KMS-11 (cell line): Measurements from ENCODE around the gene MTUS2.
"Not testable (repeated sequence)": the region's sequence is repeated elsewhere in the genome, so short reads cannot be mapped to it uniquely, and the experiment has no call there.

Experiments
- H2AFZ ChIP-seq: fragments of 200-600 bp; sonication (generic); 2 replicates; pipeline ENCODE4 v1.6.1; 2016; ENCODE audit warnings: antibody characterized with exemption, mixed run types, low read depth
- H3K27ac ChIP-seq: fragments of 200-600 bp; sonication (generic); 2 replicates; pipeline ENCODE4 v1.6.1; 2016; ENCODE audit warnings: mild to moderate bottlenecking, mixed run types
- H3K27me3 ChIP-seq: fragments of 200-600 bp; sonication (generic); 2 replicates; pipeline ENCODE4 v1.6.1; 2017; ENCODE audit warnings: mild to moderate bottlenecking, low read depth, mixed run types, moderate library complexity; ENCODE audit not compliant: insufficient read depth
- H3K36me3 ChIP-seq: fragments of 200-600 bp; sonication (generic); 2 replicates; pipeline ENCODE4 v1.6.1; 2017; ENCODE audit warnings: mild to moderate bottlenecking, mixed run types; ENCODE audit not compliant: insufficient read depth
- H3K4me1 ChIP-seq: fragments of 200-600 bp; sonication (generic); 2 replicates; pipeline ENCODE4 v1.6.1; 2016; ENCODE audit warnings: mild to moderate bottlenecking, low read depth, mixed run types; ENCODE audit not compliant: poor library complexity, severe bottlenecking
- H3K4me2 ChIP-seq: fragments of 200-600 bp; sonication (generic); 2 replicates; pipeline ENCODE4 v1.7.0; 2016; ENCODE audit warnings: mild to moderate bottlenecking, mixed run types
- H3K4me3 ChIP-seq: fragments of 200-600 bp; sonication (generic); IDR thresholded peaks from 2 replicates; pipeline ENCODE4 v1.6.1; 2017; ENCODE audit warnings: low read depth, low read length, mixed read lengths; ENCODE audit not compliant: insufficient read depth
- H3K79me2 ChIP-seq: fragments of 200-600 bp; sonication (generic); 2 replicates; pipeline ENCODE4 v1.6.1; 2016; ENCODE audit warnings: low read depth, mixed run types; ENCODE audit not compliant: insufficient read depth
- H3K9ac ChIP-seq: fragments of 200-600 bp; sonication (generic); 2 replicates; pipeline ENCODE4 v1.6.1; 2016; ENCODE audit warnings: mild to moderate bottlenecking, mixed run types
- H4K20me1 ChIP-seq: fragments of 200-600 bp; sonication (generic); 2 replicates; pipeline ENCODE4 v1.6.1; 2016; ENCODE audit warnings: mild to moderate bottlenecking, mixed run types; ENCODE audit not compliant: insufficient read depth
- TF ChIP-seq, protein P1 (sequence below): fragments of 200-600 bp; sonication (generic); conservative IDR thresholded peaks from 2 replicates; pipeline ENCODE4 v1.6.1; 2017; ENCODE audit warnings: low read depth, mild to moderate bottlenecking, antibody characterized with exemption, low read length, moderate library complexity, mixed read lengths

MTUS2 gene

DNA sequence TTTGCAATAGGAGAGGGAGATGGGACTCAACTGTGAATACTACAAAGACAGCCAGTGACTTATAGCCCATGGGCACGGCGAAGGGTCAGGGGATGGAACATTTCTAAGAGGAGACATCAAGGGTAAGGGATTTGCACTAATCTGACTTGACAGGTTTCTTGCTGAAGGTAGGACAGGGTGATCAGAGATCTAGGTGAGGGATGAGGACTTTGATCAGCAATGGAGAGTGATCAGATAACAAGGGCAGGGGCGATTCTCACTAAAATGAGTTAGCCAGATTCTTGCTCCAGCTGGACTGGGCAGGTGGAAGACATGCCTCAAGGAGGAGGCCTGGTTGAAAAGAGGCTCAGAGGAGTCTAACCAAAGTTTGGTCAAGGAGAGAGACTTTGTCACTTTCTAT is 566.1 kb downstream of the MTUS2 start:
- H3K4me3 ChIP-seq: no peak overlapping the region
- H3K79me2 ChIP-seq: no peaks in the 10 kb centered on the region
- H4K20me1 ChIP-seq: no peaks in the 10 kb centered on the region
- H3K4me2 ChIP-seq: no peak overlapping the region
- H3K27ac ChIP-seq: no peak overlapping the region
- H3K27me3 ChIP-seq: no peaks in the 10 kb centered on the region
- H2AFZ ChIP-seq: no peak overlapping the region
- H3K9ac ChIP-seq: no peak overlapping the region
- H3K36me3 ChIP-seq: no peaks in the 10 kb centered on the region
- TF ChIP-seq, protein P1, sequence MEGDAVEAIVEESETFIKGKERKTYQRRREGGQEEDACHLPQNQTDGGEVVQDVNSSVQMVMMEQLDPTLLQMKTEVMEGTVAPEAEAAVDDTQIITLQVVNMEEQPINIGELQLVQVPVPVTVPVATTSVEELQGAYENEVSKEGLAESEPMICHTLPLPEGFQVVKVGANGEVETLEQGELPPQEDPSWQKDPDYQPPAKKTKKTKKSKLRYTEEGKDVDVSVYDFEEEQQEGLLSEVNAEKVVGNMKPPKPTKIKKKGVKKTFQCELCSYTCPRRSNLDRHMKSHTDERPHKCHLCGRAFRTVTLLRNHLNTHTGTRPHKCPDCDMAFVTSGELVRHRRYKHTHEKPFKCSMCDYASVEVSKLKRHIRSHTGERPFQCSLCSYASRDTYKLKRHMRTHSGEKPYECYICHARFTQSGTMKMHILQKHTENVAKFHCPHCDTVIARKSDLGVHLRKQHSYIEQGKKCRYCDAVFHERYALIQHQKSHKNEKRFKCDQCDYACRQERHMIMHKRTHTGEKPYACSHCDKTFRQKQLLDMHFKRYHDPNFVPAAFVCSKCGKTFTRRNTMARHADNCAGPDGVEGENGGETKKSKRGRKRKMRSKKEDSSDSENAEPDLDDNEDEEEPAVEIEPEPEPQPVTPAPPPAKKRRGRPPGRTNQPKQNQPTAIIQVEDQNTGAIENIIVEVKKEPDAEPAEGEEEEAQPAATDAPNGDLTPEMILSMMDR: no peak
- H3K4me1 ChIP-seq: no peaks in the 10 kb centered on the region

DNA sequence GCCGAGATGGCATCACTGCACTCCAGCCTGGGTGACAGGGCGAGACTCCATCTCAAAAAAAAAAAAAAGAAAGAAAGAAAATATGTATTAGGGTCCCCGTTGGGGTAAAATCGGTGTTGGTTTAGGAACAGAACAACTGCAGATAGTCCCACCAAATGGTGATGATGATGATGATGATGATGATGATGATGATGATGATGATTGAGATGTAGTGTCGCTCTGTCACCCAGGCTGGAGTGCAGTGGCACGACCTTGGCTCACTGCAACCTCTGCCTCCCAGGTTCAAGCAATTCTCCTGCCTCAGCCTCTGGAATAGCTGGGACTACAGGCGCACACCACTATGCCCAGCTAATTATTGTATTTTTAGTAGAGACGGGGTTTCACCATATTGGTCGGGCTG is 570.5 kb downstream of the MTUS2 start:
- H2AFZ ChIP-seq, H3K4me3 ChIP-seq, H3K27me3 ChIP-seq, H3K79me2 ChIP-seq, H4K20me1 ChIP-seq, H3K4me1 ChIP-seq, H3K9ac ChIP-seq, H3K27ac ChIP-seq, H3K4me2 ChIP-seq, H3K36me3 ChIP-seq: not testable (repeated sequence)

DNA sequence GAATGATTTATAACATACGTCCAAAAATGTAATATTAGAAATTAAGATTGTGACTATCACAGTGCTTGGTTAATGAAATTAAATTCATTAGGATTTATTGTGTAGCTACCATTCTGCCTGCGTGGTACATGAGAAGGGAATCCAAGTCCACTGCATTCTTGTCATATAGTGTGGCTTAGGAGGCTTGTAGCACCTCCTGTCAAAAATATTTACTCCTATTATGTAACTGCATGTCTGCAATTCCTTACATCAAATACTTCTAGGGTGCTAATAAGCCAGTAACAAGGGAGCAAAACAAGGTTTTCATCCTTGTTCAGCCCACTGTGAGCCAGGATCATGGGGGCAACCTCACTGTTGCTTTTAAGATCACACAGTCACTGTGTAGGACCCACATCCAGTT is 576.3 kb downstream of the MTUS2 start:
- Histone ChIP-seq H3K4me1 (no peaks in the 10 kb centered on the region), H3K36me3 (no peaks in the 10 kb centered on the region), H3K27ac (no peak overlapping the region), H2AFZ (no peak overlapping the region), H3K4me3 (no peak overlapping the region), H3K4me2 (no peak overlapping the region), H3K9ac (no peak overlapping the region), H3K27me3 (no peaks in the 10 kb centered on the region), H4K20me1 (no peaks in the 10 kb centered on the region), H3K79me2 (no peaks in the 10 kb centered on the region)
- TF ChIP-seq, protein P1: no peak

DNA sequence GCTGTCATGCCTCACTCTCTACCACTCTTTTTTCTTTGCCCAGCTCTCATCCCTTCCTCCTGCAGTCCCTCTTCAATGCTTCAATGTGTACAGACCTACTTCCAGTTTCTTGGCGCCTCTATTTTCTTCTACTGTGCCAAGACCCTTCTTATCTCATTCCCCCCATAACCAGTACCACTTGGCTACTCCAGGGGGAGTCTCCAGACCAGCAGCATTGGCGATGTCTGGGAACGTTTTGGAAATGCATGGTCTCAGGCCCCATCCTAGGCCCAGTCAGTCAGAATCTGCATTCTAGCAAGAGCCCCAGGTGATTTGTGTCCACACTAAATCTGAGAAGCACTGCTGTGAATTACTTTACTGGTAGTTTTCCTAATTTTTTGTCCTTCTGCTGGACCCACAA is 577.1 kb downstream of the MTUS2 start:
- Histone ChIP-seq H3K4me1 (no peaks in the 10 kb centered on the region), H3K79me2 (no peaks in the 10 kb centered on the region), H2AFZ (no peak overlapping the region), H3K36me3 (no peaks in the 10 kb centered on the region), H4K20me1 (no peaks in the 10 kb centered on the region), H3K4me3 (no peak overlapping the region), H3K27me3 (no peaks in the 10 kb centered on the region), H3K4me2 (no peak overlapping the region), H3K27ac (no peak overlapping the region), H3K9ac (no peak overlapping the region)
- TF ChIP-seq, protein P1: no peak

DNA sequence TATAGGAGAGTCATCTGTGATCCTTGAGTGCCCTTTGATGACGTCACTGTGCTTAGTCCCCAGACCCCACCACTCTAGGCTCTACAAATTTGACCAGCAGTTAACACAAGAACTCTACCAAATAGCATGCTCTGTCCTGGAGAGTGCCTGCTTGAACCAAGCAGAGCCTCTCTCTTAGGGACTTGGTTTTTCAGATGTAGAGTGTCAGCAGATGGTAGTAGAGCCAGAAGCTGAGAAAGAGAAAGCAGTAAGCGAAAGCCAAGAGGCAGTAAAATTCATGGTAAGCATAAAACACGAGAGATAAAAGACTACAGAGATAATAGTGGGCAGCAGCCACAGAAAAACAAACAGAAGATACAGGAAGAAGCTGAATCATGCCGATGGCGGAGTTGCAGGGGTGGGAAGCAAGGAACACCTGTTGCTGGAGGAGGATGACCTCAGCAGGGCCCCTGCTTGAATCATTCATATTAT is 582.1 kb downstream of the MTUS2 start:
- no peak overlapping the region for H3K27ac ChIP-seq
- H3K79me2 ChIP-seq: no peaks in the 10 kb centered on the region
- H3K27me3 ChIP-seq: no peaks in the 10 kb centered on the region
- H3K9ac ChIP-seq: no peak overlapping the region
- TF ChIP-seq, protein P1: no peak
- H2AFZ ChIP-seq: no peak overlapping the region
- H3K36me3 ChIP-seq: no peaks in the 10 kb centered on the region
- H3K4me3 ChIP-seq: no peak overlapping the region
- H3K4me2 ChIP-seq: no peak overlapping the region
- H3K4me1 ChIP-seq: no peaks in the 10 kb centered on the region
- no peaks in the 10 kb centered on the region for H4K20me1 ChIP-seq
